Aorta (tissue), 5 donors: ENCODE results near the gene MSANTD2. TPM values are rescaled to one million over a fixed set of nuclear protein-coding genes. Genes with fewer than 3 reads are reported as not detected.

ENCODE experiments used
- ATAC-seq: fragments of 200-7000 bp; cut with Tn5 transposase; one replicate; pipeline ENCODE4 v1.9.1; 2022; ENCODE audit warnings: moderate library complexity; ENCODE audit not compliant: low FRiP score
- DNase-seq, 2 donors: peaks; one replicate each; pipeline ENCODE4 v3.0.0-alpha.2; 2020
- H3K27ac ChIP-seq, 2 donors: one replicate each; pipeline ENCODE4 v1.5.1; 2013; ENCODE audit warnings: low read length in 2 of 2, mild to moderate bottlenecking in 2 of 2, moderate library complexity in 2 of 2, control low read depth in 1 of 2, inconsistent platforms in 1 of 2, low read depth in 1 of 2
- H3K27me3 ChIP-seq, 2 donors: one replicate each; pipeline ENCODE4 v1.6.1; 2013; ENCODE audit warnings: control low read depth in 1 of 2, low read length in 1 of 2, mild to moderate bottlenecking in 1 of 2, moderate library complexity in 1 of 2; ENCODE audit not compliant: insufficient read depth in 2 of 2, control insufficient read depth in 1 of 2
- H3K36me3 ChIP-seq, 2 donors: one replicate each; pipeline ENCODE4 v1.6.1; 2013; ENCODE audit warnings: control low read depth in 1 of 2, low read length in 1 of 2, mild to moderate bottlenecking in 1 of 2; ENCODE audit not compliant: insufficient read depth in 2 of 2, control insufficient read depth in 1 of 2
- H3K4me1 ChIP-seq, 2 donors: one replicate each; pipeline ENCODE4 v1.6.1; 2013; ENCODE audit warnings: low read length in 2 of 2, control low read depth in 1 of 2, mild to moderate bottlenecking in 1 of 2, moderate library complexity in 1 of 2; ENCODE audit not compliant: insufficient read depth in 2 of 2, control insufficient read depth in 1 of 2
- H3K4me3 ChIP-seq, 2 donors: one replicate each; pipeline ENCODE4 v1.5.1; 2013; ENCODE audit warnings: low read length in 2 of 2, control low read depth in 1 of 2, mild to moderate bottlenecking in 1 of 2
- H3K9me3 ChIP-seq: one replicate; pipeline ENCODE4 v1.6.1; 2013; ENCODE audit warnings: mild to moderate bottlenecking, low read length; ENCODE audit not compliant: control insufficient read depth
- WGBS, 2 donors: extraction: QIAGEN DNeasy Blood & Tissue Kit; methylation state at CpG; one replicate each; pipeline ENCODE4 v1.1.7; 2013; 5-methylcytosine and 5-hydroxymethylcytosine counted together
- intact Hi-C, 2 donors: fragments of 100-400 bp; cut with DNase I; formaldehyde crosslinking; loops; one replicate each; pipeline versions ENCODE4 v1.14.2 to v1.15.0; 2022
- polyA plus RNA-seq, 2 donors: library from polyadenylated mRNA; stranded (reverse); fragments of 200-250 nt; gene quantifications; one replicate each; pipeline ENCODE4 v1.2.3, GENCODE V29; 2013
- total RNA-seq, 2 donors: library from RNA; stranded (reverse); fragmentation: NEBNext Ultra II Directional; extraction: Animal tissue kit (Norgen Biotek cat#: 25700); gene quantifications; one replicate each; pipeline ENCODE4 v1.2.1, GENCODE V29; 2021
- donor health status: healthy with polysubstance abuse.
- donor health status: Bipolar disorder and iron deficiency.
- donor health status: DM: no; HTN: no; CAD: no.
- donor health status: DM: no; HTN: no; CAD: no.
- donor health status: DM: yes; HTN: yes; CAD: no.

Gene MSANTD2
- total and polyA plus RNA-seq, 4 donors, result 6.3 to 23.6 (median 19.7) TPM

DNA sequence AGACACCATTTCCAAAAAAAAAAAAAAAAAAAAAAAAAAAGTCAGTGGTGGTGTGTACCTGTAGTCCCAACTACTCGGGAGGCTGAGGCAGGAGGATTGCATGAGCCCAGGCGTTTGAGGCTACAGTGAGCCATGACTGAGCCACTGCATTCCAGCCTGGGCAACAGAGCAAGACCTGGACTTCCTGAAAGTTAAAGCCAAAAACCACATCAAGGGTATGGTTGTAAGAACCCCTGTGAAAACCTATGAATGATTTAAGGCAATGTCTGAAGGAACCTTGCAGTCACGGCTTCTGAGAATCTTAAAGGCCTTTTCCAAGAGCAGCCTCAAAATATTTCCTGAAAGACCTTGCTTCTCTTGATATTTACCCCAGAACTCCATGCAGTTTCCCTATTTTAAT, 30.5 kb upstream of the MSANTD2 start:
- DNase-seq (no peak), ATAC-seq (no peak)
- H3K4me1 ChIP-seq, result no peaks in the 10 kb centered on the region
- H3K9me3 ChIP-seq, result peaks cover 1% of the 10 kb centered on the region
- H3K27ac ChIP-seq, result no peak overlapping the region
- H3K27me3 ChIP-seq, result peaks cover 0 to 2% of the 10 kb centered on the region in 2 donors
- intact Hi-C loops, result loop anchor here in 1 of 2 donors (10.0 kb wide), 1 partner anchor 66 kb away; the partner anchor contains the start of gene ESAM
- no peak overlapping the region for H3K4me3 ChIP-seq
- no peaks in the 10 kb centered on the region for H3K36me3 ChIP-seq
- WGBS, 2 donors, result 84 to 89% methylated on average over 3 of the region's 3 CpGs

DNA sequence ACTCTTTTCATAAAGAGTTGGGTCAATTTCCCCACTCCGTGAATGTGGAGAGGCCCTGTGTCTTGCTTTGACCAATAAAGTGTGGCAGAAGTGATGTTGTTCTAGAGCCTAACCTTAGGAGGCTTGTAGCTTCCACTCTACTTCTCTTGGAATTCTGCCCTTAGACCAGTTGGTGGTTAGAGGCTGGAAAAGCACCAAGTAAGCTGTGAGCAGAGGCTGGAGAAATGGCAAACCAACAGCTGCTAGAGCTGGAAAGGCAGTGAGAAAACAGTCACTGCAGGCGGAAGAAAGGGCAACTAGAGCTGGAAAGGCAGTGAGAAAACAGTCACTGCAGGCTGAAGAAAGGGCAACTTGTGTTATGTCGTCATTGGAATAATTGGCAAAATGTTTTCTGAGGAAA, 29.8 kb upstream of the MSANTD2 start:
- no peaks in the 10 kb centered on the region for H3K4me1 ChIP-seq
- ATAC-seq (no peak), DNase-seq (no peak)
- intact Hi-C loops, result loop anchor here in 1 of 2 donors (10.0 kb wide), 1 partner anchor 65 kb away; the partner anchor contains the start of gene ESAM
- WGBS, 2 donors, result 56 to 59% methylated on average over 3 of the region's 3 CpGs
- no peak overlapping the region for H3K27ac ChIP-seq
- peaks cover 1% of the 10 kb centered on the region for H3K9me3 ChIP-seq
- peaks cover 0 to 2% of the 10 kb centered on the region in 2 donors for H3K27me3 ChIP-seq
- H3K36me3 ChIP-seq, result no peaks in the 10 kb centered on the region
- H3K4me3 ChIP-seq, result no peak overlapping the region

- intact Hi-C loops, result no loop called here
- Histone ChIP-seq H3K27ac (no peak overlapping the region), H3K36me3 (no peaks in the 10 kb centered on the region), H3K27me3 (peaks cover 0 to 2% of the 10 kb centered on the region in 2 donors), H3K9me3 (peaks cover 1% of the 10 kb centered on the region), H3K4me1 (no peaks in the 10 kb centered on the region), H3K4me3 (no peak overlapping the region)
- ATAC-seq (no peak), DNase-seq (no peak)
- 46 to 83% methylated on average over 3 of the region's 3 CpGs for WGBS, 2 donors
Observed at GRCh38 chr11:124825876-124826275, 25.7 kb upstream of the MSANTD2 start.

GRCh38 chr11:124823512-124824376, 23.5 kb upstream of the MSANTD2 start:
- no peaks in the 10 kb centered on the region for H3K27me3 ChIP-seq
- WGBS, 2 donors, result 66 to 71% methylated on average over 8 of the region's 8 CpGs
- no peaks in the 10 kb centered on the region for H3K36me3 ChIP-seq
- no peak overlapping the region for H3K4me3 ChIP-seq
- DNase-seq (no peak), ATAC-seq (no peak)
- intact Hi-C loops, result no loop called here
- H3K9me3 ChIP-seq, result peaks cover 1% of the 10 kb centered on the region
- H3K27ac ChIP-seq, result no peak overlapping the region
- H3K4me1 ChIP-seq, result no peaks in the 10 kb centered on the region

GRCh38 chr11:124821995-124822730, 22.0 kb upstream of the MSANTD2 start:
- H3K4me3 ChIP-seq, result no peak overlapping the region
- no peaks in the 10 kb centered on the region for H3K36me3 ChIP-seq
- WGBS, 2 donors, result 59 to 62% methylated on average over 6 of the region's 6 CpGs
- H3K9me3 ChIP-seq, result peaks cover 1% of the 10 kb centered on the region
- intact Hi-C loops, result no loop called here
- DNase-seq (no peak), ATAC-seq (no peak)
- no peaks in the 10 kb centered on the region for H3K27me3 ChIP-seq
- H3K27ac ChIP-seq, result no peak overlapping the region
- H3K4me1 ChIP-seq, result no peaks in the 10 kb centered on the region

- ATAC-seq (no peak), DNase-seq (no peak)
- intact Hi-C loops, result no loop called here
- 91 to 93% methylated on average over 3 of the region's 3 CpGs for WGBS, 2 donors
- no peaks in the 10 kb centered on the region for H3K4me1 ChIP-seq
- H3K27me3 ChIP-seq, result no peaks in the 10 kb centered on the region
- no peak overlapping the region for H3K27ac ChIP-seq
- no peak overlapping the region for H3K4me3 ChIP-seq
- H3K9me3 ChIP-seq, result no peaks in the 10 kb centered on the region
- H3K36me3 ChIP-seq, result no peaks in the 10 kb centered on the region
Observed at GRCh38 chr11:124817036-124817435, 16.8 kb upstream of the MSANTD2 start.

DNA sequence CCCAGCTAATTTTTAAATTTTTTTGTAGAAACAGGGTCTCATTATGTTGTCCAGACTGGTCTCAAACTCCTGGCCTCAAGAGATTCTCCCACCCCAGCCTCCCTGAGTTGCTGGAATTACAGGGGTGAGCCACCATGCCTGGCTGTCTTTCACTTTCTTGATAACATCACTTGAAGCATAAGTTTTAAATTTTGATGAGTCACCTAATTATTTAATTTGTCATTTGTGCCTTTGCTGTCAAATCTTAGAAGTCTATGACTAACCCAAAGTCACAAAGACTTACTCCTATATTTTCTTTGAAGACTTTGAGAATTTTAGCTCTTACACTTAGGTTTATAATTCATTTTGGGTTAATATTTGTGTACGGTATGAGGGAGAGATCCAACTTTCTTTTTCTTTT, 14.5 kb upstream of the MSANTD2 start:
- H3K27me3 ChIP-seq, result peaks cover 0 to 1% of the 10 kb centered on the region in 2 donors
- ATAC-seq (no peak), DNase-seq (no peak)
- H3K9me3 ChIP-seq, result no peaks in the 10 kb centered on the region
- no peaks in the 10 kb centered on the region for H3K36me3 ChIP-seq
- H3K27ac ChIP-seq, result no peak overlapping the region
- H3K4me1 ChIP-seq, result no peaks in the 10 kb centered on the region
- 78 to 92% methylated on average over 1 of the region's 1 CpG for WGBS, 2 donors
- H3K4me3 ChIP-seq, result no peak overlapping the region
- intact Hi-C loops, result no loop called here

DNA sequence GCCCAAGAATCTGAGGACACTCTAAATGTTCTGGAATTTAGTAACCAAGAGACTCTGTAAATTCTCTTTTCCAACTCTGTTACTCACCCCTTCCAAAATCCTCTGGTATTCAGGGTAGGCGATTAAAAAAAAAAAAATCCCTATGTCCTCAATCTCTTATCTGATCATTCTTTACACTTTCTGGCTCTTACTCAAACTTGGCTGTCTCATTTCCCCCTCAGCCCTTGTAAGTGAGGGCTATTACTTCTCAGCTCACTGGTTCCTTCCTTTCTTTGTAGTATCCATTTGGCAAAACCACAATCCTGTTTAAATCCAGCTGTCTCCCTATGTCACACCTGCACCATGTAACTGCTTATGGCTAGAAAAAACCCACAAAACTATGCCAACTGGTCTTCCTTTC, 12.7 kb upstream of the MSANTD2 start:
- H3K27me3 ChIP-seq, result peaks cover 0 to 1% of the 10 kb centered on the region in 2 donors
- no peaks in the 10 kb centered on the region for H3K9me3 ChIP-seq
- intact Hi-C loops, result no loop called here
- H3K4me3 ChIP-seq, result no peak overlapping the region
- WGBS, 2 donors, result 0 to 38% methylated on average over 1 of the region's 1 CpG
- ATAC-seq, result no peak
- no peak overlapping the region for H3K27ac ChIP-seq
- no peaks in the 10 kb centered on the region for H3K4me1 ChIP-seq
- H3K36me3 ChIP-seq, result no peaks in the 10 kb centered on the region
- no peak for DNase-seq
